ENCODE measurements around the gene SDSL.

The SDSL gene

DNA sequence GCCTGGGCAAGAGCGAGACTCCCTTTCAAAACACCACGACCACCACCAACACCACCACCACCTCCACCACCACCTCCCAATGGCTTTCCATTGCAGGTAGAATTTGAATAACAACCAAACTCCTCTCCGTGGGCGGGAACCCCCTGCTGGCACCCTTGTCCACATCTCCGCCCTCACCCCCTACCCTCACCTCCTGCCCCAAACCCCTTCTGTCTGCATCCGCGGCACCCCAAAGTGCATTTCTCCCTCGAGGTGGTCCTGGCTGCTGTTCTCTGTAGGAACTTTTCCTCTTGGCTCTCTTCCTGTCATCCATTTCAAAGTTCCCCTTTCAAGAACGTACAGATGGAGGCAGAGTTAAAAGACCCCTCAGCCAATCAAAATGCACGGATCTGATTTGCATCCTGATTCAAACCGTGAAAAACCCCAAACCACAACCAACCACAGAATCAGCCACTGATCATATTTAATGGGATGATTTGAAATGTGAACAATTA is 3.8 kb downstream of the SDSL start:
- no peak overlapping the region for H2AFZ ChIP-seq (ENCODE audit: low read length)
- H3K4me2 ChIP-seq (ENCODE audit: low read depth, low read length, poor library complexity, severe bottlenecking), result no peak overlapping the region

DNA sequence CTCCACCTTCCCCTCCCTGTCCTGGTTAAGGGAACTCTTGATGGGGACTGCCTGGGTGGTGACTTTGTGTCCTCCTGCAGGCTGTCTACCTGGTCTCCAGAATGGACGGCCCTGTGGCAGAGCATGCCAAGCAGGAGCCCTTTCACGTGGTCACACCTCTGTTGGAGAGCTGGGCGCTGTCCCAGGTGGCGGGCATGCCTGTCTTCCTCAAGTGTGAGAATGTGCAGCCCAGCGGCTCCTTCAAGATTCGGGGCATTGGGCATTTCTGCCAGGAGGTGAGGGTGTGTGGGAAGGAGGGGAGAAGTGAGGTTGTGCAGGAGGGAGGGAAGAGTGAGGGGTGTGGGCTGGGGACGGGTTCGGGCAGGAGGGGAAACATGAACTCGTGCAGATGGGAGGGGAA is 5.7 kb downstream of the SDSL start:
- H3K9me3 ChIP-seq (ENCODE audit: insufficient read depth, low read depth, low read length), result no peaks in the 10 kb centered on the region
- H3K9ac ChIP-seq (ENCODE audit: low read depth, low read length, poor library complexity, severe bottlenecking), result no peak overlapping the region
- no peak overlapping the region for H3K4me3 ChIP-seq (ENCODE audit: low read length, poor library complexity, severe bottlenecking)
- no peaks in the 10 kb centered on the region for H4K20me1 ChIP-seq (ENCODE audit: insufficient read depth, low read length, poor library complexity, severe bottlenecking)
- no peaks in the 10 kb centered on the region for H3K36me3 ChIP-seq (ENCODE audit: insufficient read depth, low read length)
- no peaks in the 10 kb centered on the region for H3K27me3 ChIP-seq (ENCODE audit: insufficient read depth, low read length, poor library complexity, severe bottlenecking)
- no peaks in the 10 kb centered on the region for H3F3A ChIP-seq (ENCODE audit: low read depth)
- no peaks in the 10 kb centered on the region for H3K4me1 ChIP-seq (ENCODE audit: insufficient read depth, low read length, poor library complexity, severe bottlenecking)
- no peak for TF ChIP-seq EZH2phosphoT487 (IDR thresholded peaks at IDR 0.05; ENCODE audit: borderline replicate concordance)
- TF ChIP-seq, protein P1, sequence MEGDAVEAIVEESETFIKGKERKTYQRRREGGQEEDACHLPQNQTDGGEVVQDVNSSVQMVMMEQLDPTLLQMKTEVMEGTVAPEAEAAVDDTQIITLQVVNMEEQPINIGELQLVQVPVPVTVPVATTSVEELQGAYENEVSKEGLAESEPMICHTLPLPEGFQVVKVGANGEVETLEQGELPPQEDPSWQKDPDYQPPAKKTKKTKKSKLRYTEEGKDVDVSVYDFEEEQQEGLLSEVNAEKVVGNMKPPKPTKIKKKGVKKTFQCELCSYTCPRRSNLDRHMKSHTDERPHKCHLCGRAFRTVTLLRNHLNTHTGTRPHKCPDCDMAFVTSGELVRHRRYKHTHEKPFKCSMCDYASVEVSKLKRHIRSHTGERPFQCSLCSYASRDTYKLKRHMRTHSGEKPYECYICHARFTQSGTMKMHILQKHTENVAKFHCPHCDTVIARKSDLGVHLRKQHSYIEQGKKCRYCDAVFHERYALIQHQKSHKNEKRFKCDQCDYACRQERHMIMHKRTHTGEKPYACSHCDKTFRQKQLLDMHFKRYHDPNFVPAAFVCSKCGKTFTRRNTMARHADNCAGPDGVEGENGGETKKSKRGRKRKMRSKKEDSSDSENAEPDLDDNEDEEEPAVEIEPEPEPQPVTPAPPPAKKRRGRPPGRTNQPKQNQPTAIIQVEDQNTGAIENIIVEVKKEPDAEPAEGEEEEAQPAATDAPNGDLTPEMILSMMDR (conservative IDR thresholded peaks at IDR 0.05; ENCODE audit: low read length), result no peak
- no peaks in the 10 kb centered on the region for H3K79me2 ChIP-seq (ENCODE audit: insufficient read depth, low read length)
- H2AFZ ChIP-seq (ENCODE audit: low read length), result no peak overlapping the region
- H3K9me2 ChIP-seq (replicated peaks; ENCODE audit: low read depth, low read length), result no peaks in the 10 kb centered on the region
- H3K4me2 ChIP-seq (ENCODE audit: low read depth, low read length, poor library complexity, severe bottlenecking), result no peak overlapping the region

More for the DNA sequence above, 3.8 kb downstream of the SDSL start:
- Histone ChIP-seq H3K4me3 (ENCODE audit: low read length, poor library complexity, severe bottlenecking) (no peak overlapping the region), H4K20me1 (ENCODE audit: insufficient read depth, low read length, poor library complexity, severe bottlenecking) (no peaks in the 10 kb centered on the region), H3K4me1 (ENCODE audit: insufficient read depth, low read length, poor library complexity, severe bottlenecking) (no peaks in the 10 kb centered on the region), H3K36me3 (ENCODE audit: insufficient read depth, low read length) (no peaks in the 10 kb centered on the region), H3K27me3 (ENCODE audit: insufficient read depth, low read length, poor library complexity, severe bottlenecking) (no peaks in the 10 kb centered on the region), H3K9ac (ENCODE audit: low read depth, low read length, poor library complexity, severe bottlenecking) (no peak overlapping the region), H3F3A (ENCODE audit: low read depth) (no peaks in the 10 kb centered on the region), H3K79me2 (ENCODE audit: insufficient read depth, low read length) (no peaks in the 10 kb centered on the region), H3K9me2 (replicated peaks; ENCODE audit: low read depth, low read length) (no peaks in the 10 kb centered on the region), H3K9me3 (ENCODE audit: insufficient read depth, low read depth, low read length) (no peaks in the 10 kb centered on the region)
- no peak for TF ChIP-seq EZH2phosphoT487 (IDR thresholded peaks at IDR 0.05; ENCODE audit: borderline replicate concordance)
- TF ChIP-seq, protein P1 (conservative IDR thresholded peaks at IDR 0.05; ENCODE audit: low read length), result no peak

- H4K20me1 ChIP-seq (ENCODE audit: insufficient read depth, low read length, poor library complexity, severe bottlenecking), result no peaks in the 10 kb centered on the region
- TF ChIP-seq, protein P1 (conservative IDR thresholded peaks at IDR 0.05; ENCODE audit: low read length), result no peak
- no peak for TF ChIP-seq EZH2phosphoT487 (IDR thresholded peaks at IDR 0.05; ENCODE audit: borderline replicate concordance)
- H3K4me1 ChIP-seq (ENCODE audit: insufficient read depth, low read length, poor library complexity, severe bottlenecking), result no peaks in the 10 kb centered on the region
Measured at GRCh38 chr12:113428482-113428881, 6.3 kb downstream of the SDSL start.

More at GRCh38 chr12:113428482-113428881, 6.3 kb downstream of the SDSL start:
- no peaks in the 10 kb centered on the region for H3K36me3 ChIP-seq (ENCODE audit: insufficient read depth, low read length)
- H3K9me3 ChIP-seq (ENCODE audit: insufficient read depth, low read depth, low read length), result no peaks in the 10 kb centered on the region
- H3K4me3 ChIP-seq (ENCODE audit: low read length, poor library complexity, severe bottlenecking), result no peak overlapping the region
- H3K4me2 ChIP-seq (ENCODE audit: low read depth, low read length, poor library complexity, severe bottlenecking), result no peak overlapping the region
- no peaks in the 10 kb centered on the region for H3K27me3 ChIP-seq (ENCODE audit: insufficient read depth, low read length, poor library complexity, severe bottlenecking)
- H3F3A ChIP-seq (ENCODE audit: low read depth), result no peaks in the 10 kb centered on the region
- H3K9ac ChIP-seq (ENCODE audit: low read depth, low read length, poor library complexity, severe bottlenecking), result no peak overlapping the region
- no peaks in the 10 kb centered on the region for H3K79me2 ChIP-seq (ENCODE audit: insufficient read depth, low read length)
- H3K9me2 ChIP-seq (replicated peaks; ENCODE audit: low read depth, low read length), result no peaks in the 10 kb centered on the region
- no peak overlapping the region for H2AFZ ChIP-seq (ENCODE audit: low read length)

Measured in Loucy (cell line).